Right renal pelvis (tissue), 4 donors: ENCODE data around the gene ZBTB20. TPM values are rescaled to one million over a fixed set of nuclear protein-coding genes. Genes with fewer than 3 reads are reported as not detected.
"Not testable (repeated sequence)": the region's sequence is repeated elsewhere in the genome, so short reads cannot be mapped to it uniquely, and the experiment has no call there.

Experiments used
- DNase-seq, 4 donors: peaks; one replicate each; pipeline ENCODE4 v3.0.0-alpha.2; 2013; ENCODE audit warnings: low read depth in 4 of 4, low spot score in 3 of 4, missing footprints in 1 of 4
- polyA plus RNA-seq, 4 donors: library from polyadenylated mRNA; unstranded; fragments of 120-200 nt; gene quantifications; one replicate each; pipeline ENCODE4 v1.2.1, GENCODE V29; 2013; ENCODE audit not compliant: insufficient read length in 4 of 4

ZBTB20 gene
- polyA plus RNA-seq, 4 donors = 4.5 to 5.3 (median 4.9) TPM

- no peak for DNase-seq
Observed at GRCh38 chr3:114847564-114847963, 299.5 kb downstream of the ZBTB20 start.

- no peak for DNase-seq
Observed at GRCh38 chr3:114846779-114847178, 300.3 kb downstream of the ZBTB20 start.

GRCh38 chr3:114846252-114846651 is 300.8 kb downstream of the ZBTB20 start:
- no peak for DNase-seq

GRCh38 chr3:114841515-114841914 is 305.6 kb downstream of the ZBTB20 start:
- DNase-seq = no peak

- DNase-seq = no peak
Observed at GRCh38 chr3:114839476-114839875, 307.6 kb downstream of the ZBTB20 start.

- DNase-seq = no peak
Observed at GRCh38 chr3:114838025-114838424, 309.1 kb downstream of the ZBTB20 start.

GRCh38 chr3:114834175-114834940 is 312.7 kb downstream of the ZBTB20 start:
- DNase-seq = no peak

- no peak for DNase-seq
Observed at GRCh38 chr3:114831861-114832260, 315.2 kb downstream of the ZBTB20 start.

- DNase-seq = no peak
Observed at GRCh38 chr3:114830652-114831051, 316.4 kb downstream of the ZBTB20 start.

GRCh38 chr3:114829783-114830182 is 317.3 kb downstream of the ZBTB20 start:
- peak in 1 of 4 donors; percentile 30 for DNase-seq

GRCh38 chr3:114827495-114827894 is 319.6 kb downstream of the ZBTB20 start:
- no peak for DNase-seq

- no peak for DNase-seq
Observed at GRCh38 chr3:114824014-114824413, 323.1 kb downstream of the ZBTB20 start.

GRCh38 chr3:114823061-114823460 is 324.0 kb downstream of the ZBTB20 start:
- no peak for DNase-seq

- DNase-seq = no peak
Observed at GRCh38 chr3:114816052-114816451, 331.0 kb downstream of the ZBTB20 start.

- DNase-seq = not testable (repeated sequence)
Observed at GRCh38 chr3:114812541-114813238, 334.4 kb downstream of the ZBTB20 start.

GRCh38 chr3:114809668-114810413 is 337.2 kb downstream of the ZBTB20 start:
- DNase-seq = no peak

GRCh38 chr3:114804099-114804498 is 343.0 kb downstream of the ZBTB20 start:
- no peak for DNase-seq

GRCh38 chr3:114803042-114803695 is 343.9 kb downstream of the ZBTB20 start:
- no peak for DNase-seq

GRCh38 chr3:114800272-114801031 is 346.6 kb downstream of the ZBTB20 start:
- no peak for DNase-seq

- DNase-seq = no peak
Observed at GRCh38 chr3:114799816-114800215, 347.3 kb downstream of the ZBTB20 start.
